Sigmoid colon (tissue), 7 donors: ENCODE results near the gene FEZ2. TPM values are rescaled to one million over a fixed set of nuclear protein-coding genes. Genes with fewer than 3 reads are reported as not detected.

ENCODE experiments used
- DNase-seq: peaks from one replicate; pipeline ENCODE4 v3.0.0-alpha.2; 2019
- H3K27ac ChIP-seq, 4 donors: fragments of 200-600 bp; sonication (generic); one replicate each; pipeline ENCODE4 v1.5.1; 2016 to 2019; ENCODE audit warnings: mild to moderate bottlenecking in 1 of 4
- H3K27me3 ChIP-seq, 3 donors: fragments of 200-600 bp; sonication (generic); one replicate each; pipeline ENCODE4 v1.5.1; 2019; ENCODE audit warnings: mild to moderate bottlenecking in 1 of 3
- H3K36me3 ChIP-seq, 4 donors: fragments of 200-600 bp; sonication (generic); one replicate each; pipeline ENCODE4 v1.5.1; 2016 to 2019
- H3K4me1 ChIP-seq, 4 donors: fragments of 200-600 bp; sonication (generic); one replicate each; pipeline ENCODE4 v1.5.1; 2017 to 2019
- H3K4me3 ChIP-seq, 4 donors: fragments of 200-600 bp; sonication (generic); one replicate each; pipeline ENCODE4 v1.5.1; 2017 to 2019; ENCODE audit warnings: mild to moderate bottlenecking in 2 of 4, moderate library complexity in 1 of 4
- H3K9me3 ChIP-seq, 4 donors: fragments of 200-600 bp in 3 of 4; sonication (generic) in 3 of 4; one replicate each; pipeline versions ENCODE4 v1.5.1 to v1.6.1; 2013 to 2019
- CTCF ChIP-seq, 4 experiments: fragments of 450-650 bp in 3 of 4; fragments of 200-600 bp in 1 of 4; IDR thresholded peaks; one replicate each; pipeline ENCODE4 v1.5.1; 2016 to 2019; ENCODE audit warnings: antibody characterized with exemption in 4 of 4, mild to moderate bottlenecking in 3 of 4, moderate library complexity in 2 of 4
- EP300 ChIP-seq, 4 donors: sonication (generic); formaldehyde crosslinking; IDR thresholded peaks; one replicate each; pipeline ENCODE4 v1.6.1; 2017; ENCODE audit warnings: antibody characterized with exemption in 4 of 4
- POLR2A ChIP-seq, 2 donors: fragments of 450-650 bp; IDR thresholded peaks; one replicate each; pipeline ENCODE4 v1.6.1; 2016; ENCODE audit warnings: antibody characterized with exemption in 2 of 2, mild to moderate bottlenecking in 2 of 2, moderate library complexity in 2 of 2
- POLR2AphosphoS5 ChIP-seq, 4 donors: sonication (generic); formaldehyde crosslinking; IDR thresholded peaks; one replicate each; pipeline ENCODE4 v1.6.1; 2017; ENCODE audit warnings: antibody characterized with exemption in 4 of 4
- WGBS, 2 donors: extraction: QIAGEN DNeasy Blood & Tissue Kit; methylation state at CpG; one replicate each; pipeline ENCODE4 v1.1.7; 2013; 5-methylcytosine and 5-hydroxymethylcytosine counted together
- intact Hi-C: fragments of 100-400 bp; cut with DNase I; formaldehyde crosslinking; loops from one replicate; pipeline ENCODE4 v1.15.1; 2023
- polyA plus RNA-seq, 3 donors: library from polyadenylated mRNA; stranded (reverse); fragments of 200-250 nt; gene quantifications; one replicate each; pipeline ENCODE4 v1.2.3, GENCODE V29; 2013
- total RNA-seq, 4 donors: library from RNA; depleted of rRNA; stranded (reverse); fragments of >200 nt; gene quantifications; one replicate each; pipeline ENCODE4 v1.1.0, GENCODE V29; 2016
- donor health status: healthy with polysubstance abuse.
- donor health status: Bipolar disorder and iron deficiency.
- donor health status: healthy.

FEZ2 gene
- total and polyA plus RNA-seq, 7 donors: 25.9 to 53.9 (median 41.8) TPM

- no peaks in the 10 kb centered on the region for H3K9me3 ChIP-seq
- no peak for TF ChIP-seq POLR2AphosphoS5 (IDR thresholded peaks at IDR 0.05)
- no peak for TF ChIP-seq CTCF (IDR thresholded peaks at IDR 0.05)
- no peak for TF ChIP-seq POLR2A (IDR thresholded peaks at IDR 0.05)
- TF ChIP-seq EP300 (IDR thresholded peaks at IDR 0.05): no peak
- H3K4me1 ChIP-seq: peaks cover 0 to 12% (median 10%) of the 10 kb centered on the region in 4 donors
- no peak for DNase-seq
- intact Hi-C loops: no loop called here
- no peaks in the 10 kb centered on the region for H3K27me3 ChIP-seq
- H3K36me3 ChIP-seq: peaks cover 0 to 27% (median 13%) of the 10 kb centered on the region in 4 donors
- WGBS, 2 donors: 87% methylated on average over 3 of the region's 3 CpGs
- no peak overlapping the region for H3K27ac ChIP-seq
- H3K4me3 ChIP-seq: no peak overlapping the region
Measured at GRCh38 chr2:36536776-36537175, 61.2 kb downstream of the FEZ2 start.

- intact Hi-C loops: no loop called here
- no peak overlapping the region for H3K27ac ChIP-seq
- no peak overlapping the region for H3K4me3 ChIP-seq
- DNase-seq: no peak
- H3K36me3 ChIP-seq: peaks cover 0 to 21% (median 13%) of the 10 kb centered on the region in 4 donors
- no peak for TF ChIP-seq EP300 (IDR thresholded peaks at IDR 0.05)
- no peak for TF ChIP-seq POLR2AphosphoS5 (IDR thresholded peaks at IDR 0.05)
- no peak for TF ChIP-seq CTCF (IDR thresholded peaks at IDR 0.05)
- TF ChIP-seq POLR2A (IDR thresholded peaks at IDR 0.05): no peak
- H3K27me3 ChIP-seq: no peaks in the 10 kb centered on the region
- H3K4me1 ChIP-seq: peaks cover 0 to 12% (median 10%) of the 10 kb centered on the region in 4 donors
- 91 to 93% methylated on average over 2 of the region's 2 CpGs for WGBS, 2 donors
- no peaks in the 10 kb centered on the region for H3K9me3 ChIP-seq
Measured at GRCh38 chr2:36535099-36535498, 62.9 kb downstream of the FEZ2 start.

GRCh38 chr2:36534275-36534799, 63.6 kb downstream of the FEZ2 start:
- intact Hi-C loops: no loop called here
- Histone ChIP-seq H3K36me3 (peaks cover 0 to 20% (median 13%) of the 10 kb centered on the region in 4 donors), H3K27me3 (no peaks in the 10 kb centered on the region), H3K4me1 (peaks cover 0 to 14% (median 10%) of the 10 kb centered on the region in 4 donors), H3K4me3 (no peak overlapping the region), H3K27ac (no peak overlapping the region), H3K9me3 (no peaks in the 10 kb centered on the region)
- no peak for TF ChIP-seq POLR2A (IDR thresholded peaks at IDR 0.05)
- no peak for TF ChIP-seq POLR2AphosphoS5 (IDR thresholded peaks at IDR 0.05)
- TF ChIP-seq EP300 (IDR thresholded peaks at IDR 0.05): no peak
- TF ChIP-seq CTCF (IDR thresholded peaks at IDR 0.05): no peak
- no peak for DNase-seq

- Histone ChIP-seq H3K36me3 (peaks cover 0 to 18% (median 1%) of the 10 kb centered on the region in 4 donors), H3K27ac (no peak overlapping the region), H3K4me3 (no peak overlapping the region), H3K27me3 (no peaks in the 10 kb centered on the region), H3K4me1 (peaks cover 0 to 8% (median 0%) of the 10 kb centered on the region in 4 donors), H3K9me3 (no peaks in the 10 kb centered on the region)
- DNase-seq: no peak
- 84 to 91% methylated on average over 3 of the region's 3 CpGs for WGBS, 2 donors
- intact Hi-C loops: no loop called here
- TF ChIP-seq EP300 (IDR thresholded peaks at IDR 0.05) (no peak), CTCF (IDR thresholded peaks at IDR 0.05) (no peak), POLR2A (IDR thresholded peaks at IDR 0.05) (no peak), POLR2AphosphoS5 (IDR thresholded peaks at IDR 0.05) (no peak)
Measured at GRCh38 chr2:36530983-36531354, 67.0 kb downstream of the FEZ2 start.
